ENCODE measurements around the gene SLC17A8.

SLC17A8 gene

GRCh38 chr12:100384559-100384935 lies 27.7 kb downstream of the SLC17A8 start (continued):
- TF ChIP-seq ZNF214 (tag by site-specific recombination; IDR thresholded peaks at IDR 0.05; ENCODE audit: borderline replicate concordance) (no peak), ZNF292 (tag by site-specific recombination; IDR thresholded peaks at IDR 0.05; ENCODE audit: borderline replicate concordance, low read depth) (no peak), ZNF302 (tag by site-specific recombination; IDR thresholded peaks at IDR 0.05; ENCODE audit: low read depth) (no peak)

GRCh38 chr12:100388382-100388781 lies 31.5 kb downstream of the SLC17A8 start:
- Histone ChIP-seq H3K4me3 (ENCODE audit: low read depth, low read length) (no peak overlapping the region), H3K4me1 (ENCODE audit: control insufficient read depth, insufficient read depth, low read length) (no peaks in the 10 kb centered on the region), H3K27ac (ENCODE audit: extremely low read depth, low read depth, low read length) (no peak overlapping the region), H3K36me3 (ENCODE audit: control insufficient read depth in 2 of 2, insufficient read depth in 1 of 2, low read length in 2 of 2) (no peaks in the 10 kb centered on the region), H3K9me3 (ENCODE audit: control insufficient read depth, insufficient read depth, low read depth, low read length) (no peaks in the 10 kb centered on the region)
- no peak for TF ChIP-seq ZFHX2 (tag by site-specific recombination; conservative IDR thresholded peaks at IDR 0.05)
- TF ChIP-seq SCRT1 (tag by site-specific recombination; IDR thresholded peaks at IDR 0.05; ENCODE audit: borderline replicate concordance) = no peak
- TF ChIP-seq BCL11A (tag by site-specific recombination; IDR thresholded peaks at IDR 0.05; ENCODE audit: low read depth) = no peak
- no peak for TF ChIP-seq WT1 (tag by site-specific recombination; IDR thresholded peaks at IDR 0.05)
- no peak for TF ChIP-seq ZNF394 (tag by site-specific recombination; IDR thresholded peaks at IDR 0.05; ENCODE audit: borderline replicate concordance)
- no peak for TF ChIP-seq ZNF623 (tag by site-specific recombination; IDR thresholded peaks at IDR 0.05)
- TF ChIP-seq, protein P1, sequence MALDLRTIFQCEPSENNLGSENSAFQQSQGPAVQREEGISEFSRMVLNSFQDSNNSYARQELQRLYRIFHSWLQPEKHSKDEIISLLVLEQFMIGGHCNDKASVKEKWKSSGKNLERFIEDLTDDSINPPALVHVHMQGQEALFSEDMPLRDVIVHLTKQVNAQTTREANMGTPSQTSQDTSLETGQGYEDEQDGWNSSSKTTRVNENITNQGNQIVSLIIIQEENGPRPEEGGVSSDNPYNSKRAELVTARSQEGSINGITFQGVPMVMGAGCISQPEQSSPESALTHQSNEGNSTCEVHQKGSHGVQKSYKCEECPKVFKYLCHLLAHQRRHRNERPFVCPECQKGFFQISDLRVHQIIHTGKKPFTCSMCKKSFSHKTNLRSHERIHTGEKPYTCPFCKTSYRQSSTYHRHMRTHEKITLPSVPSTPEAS (tag by site-specific recombination; IDR thresholded peaks at IDR 0.05) = no peak
- ChIA-PET POLR2A (no interaction called here), CTCF (interaction anchor here (2.5 kb wide), 1 partner anchor 16 kb away, joined by 9 read pairs; no protein-coding TSS in a partner anchor)

GRCh38 chr12:100391856-100392255 lies 35.0 kb downstream of the SLC17A8 start:
- no peaks in the 10 kb centered on the region for H3K36me3 ChIP-seq (ENCODE audit: control insufficient read depth in 2 of 2, insufficient read depth in 1 of 2, low read length in 2 of 2)
- ChIA-PET CTCF (no interaction called here), POLR2A (no interaction called here)
- no peaks in the 10 kb centered on the region for H3K9me3 ChIP-seq (ENCODE audit: control insufficient read depth, insufficient read depth, low read depth, low read length)
- H3K27ac ChIP-seq (ENCODE audit: extremely low read depth, low read depth, low read length) = no peak overlapping the region
- no peaks in the 10 kb centered on the region for H3K4me1 ChIP-seq (ENCODE audit: control insufficient read depth, insufficient read depth, low read length)
- TF ChIP-seq ZNF843 (tag by site-specific recombination; IDR thresholded peaks at IDR 0.05) = no peak
- 0 out of 2 replicates have a peak, but pooled peaks have one; percentile 9 for TF ChIP-seq ZNF654 (tag by site-specific recombination; IDR thresholded peaks at IDR 0.05; ENCODE audit: low read depth)
- H3K4me3 ChIP-seq (ENCODE audit: low read depth, low read length) = no peak overlapping the region

GRCh38 chr12:100393200-100393599 lies 36.3 kb downstream of the SLC17A8 start:
- ChIA-PET POLR2A (no interaction called here), CTCF (interaction anchor here (0.7 kb wide), 1 partner anchor 38 kb away, joined by 5 read pairs; no protein-coding TSS in a partner anchor)

More at GRCh38 chr12:100393200-100393599, 36.3 kb downstream of the SLC17A8 start:
- Histone ChIP-seq H3K27ac (ENCODE audit: extremely low read depth, low read depth, low read length) (no peak overlapping the region), H3K4me3 (ENCODE audit: low read depth, low read length) (no peak overlapping the region), H3K4me1 (ENCODE audit: control insufficient read depth, insufficient read depth, low read length) (no peaks in the 10 kb centered on the region), H3K36me3 (ENCODE audit: control insufficient read depth in 2 of 2, insufficient read depth in 1 of 2, low read length in 2 of 2) (no peaks in the 10 kb centered on the region), H3K9me3 (ENCODE audit: control insufficient read depth, insufficient read depth, low read depth, low read length) (no peaks in the 10 kb centered on the region)
- TF ChIP-seq, protein P2, sequence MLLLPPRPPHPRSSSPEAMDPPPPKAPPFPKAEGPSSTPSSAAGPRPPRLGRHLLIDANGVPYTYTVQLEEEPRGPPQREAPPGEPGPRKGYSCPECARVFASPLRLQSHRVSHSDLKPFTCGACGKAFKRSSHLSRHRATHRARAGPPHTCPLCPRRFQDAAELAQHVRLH (tag by site-specific recombination; IDR thresholded peaks at IDR 0.05) = no peak
- TF ChIP-seq ZNF792 (tag by site-specific recombination; IDR thresholded peaks at IDR 0.05) (no peak), SALL2 (tag by site-specific recombination; IDR thresholded peaks at IDR 0.05; ENCODE audit: borderline replicate concordance) (no peak), BCL11A (tag by site-specific recombination; IDR thresholded peaks at IDR 0.05; ENCODE audit: low read depth) (no peak), ZNF23 (tag by site-specific recombination; IDR thresholded peaks at IDR 0.05; ENCODE audit: borderline replicate concordance) (no peak), ZNF530 (tag by site-specific recombination; IDR thresholded peaks at IDR 0.05; ENCODE audit: low read depth) (no peak), SCRT2 (tag by site-specific recombination; IDR thresholded peaks at IDR 0.05) (no peak), ZBTB8A (tag by site-specific recombination; IDR thresholded peaks at IDR 0.05) (no peak), ZNF140 (tag by site-specific recombination; IDR thresholded peaks at IDR 0.05) (no peak), ZFHX2 (tag by site-specific recombination; conservative IDR thresholded peaks at IDR 0.05) (no peak), ZNF169 (tag by site-specific recombination; IDR thresholded peaks at IDR 0.05) (no peak)
- TF ChIP-seq, protein P3, sequence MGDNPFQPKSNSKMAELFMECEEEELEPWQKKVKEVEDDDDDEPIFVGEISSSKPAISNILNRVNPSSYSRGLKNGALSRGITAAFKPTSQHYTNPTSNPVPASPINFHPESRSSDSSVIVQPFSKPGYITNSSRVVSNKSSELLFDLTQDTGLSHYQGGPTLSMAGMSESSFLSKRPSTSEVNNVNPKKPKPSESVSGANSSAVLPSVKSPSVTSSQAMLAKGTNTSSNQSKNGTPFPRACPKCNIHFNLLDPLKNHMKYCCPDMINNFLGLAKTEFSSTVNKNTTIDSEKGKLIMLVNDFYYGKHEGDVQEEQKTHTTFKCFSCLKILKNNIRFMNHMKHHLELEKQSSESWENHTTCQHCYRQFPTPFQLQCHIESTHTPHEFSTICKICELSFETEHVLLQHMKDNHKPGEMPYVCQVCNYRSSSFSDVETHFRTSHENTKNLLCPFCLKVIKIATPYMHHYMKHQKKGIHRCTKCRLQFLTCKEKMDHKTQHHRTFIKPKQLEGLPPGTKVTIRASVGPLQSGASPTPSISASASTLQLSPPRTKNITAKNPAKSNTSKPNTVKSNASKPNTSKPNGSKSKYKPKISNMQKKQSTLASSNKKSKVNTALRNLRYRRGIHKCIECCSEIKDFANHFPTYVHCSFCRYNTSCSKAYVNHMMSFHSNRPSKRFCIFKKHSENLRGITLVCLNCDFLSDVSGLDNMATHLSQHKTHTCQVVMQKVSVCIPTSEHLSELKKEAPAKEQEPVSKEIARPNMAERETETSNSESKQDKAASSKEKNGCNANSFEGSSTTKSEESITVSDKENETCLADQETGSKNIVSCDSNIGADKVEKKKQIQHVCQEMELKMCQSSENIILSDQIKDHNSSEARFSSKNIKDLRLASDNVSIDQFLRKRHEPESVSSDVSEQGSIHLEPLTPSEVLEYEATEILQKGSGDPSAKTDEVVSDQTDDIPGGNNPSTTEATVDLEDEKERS (tag by site-specific recombination; IDR thresholded peaks at IDR 0.05) = no peak
